Peyer's patch (tissue), 4 donors: Measurements from ENCODE around the gene POFUT1. TPM values are rescaled to one million over a fixed set of nuclear protein-coding genes. Genes with fewer than 3 reads are reported as not detected.
"Not testable (repeated sequence)": the region's sequence is repeated elsewhere in the genome, so short reads cannot be mapped to it uniquely, and the experiment has no call there.

Source experiments
- DNase-seq, 3 donors: peaks; one replicate each; pipeline ENCODE4 v3.0.0-alpha.2; 2017 to 2019
- H3K27ac ChIP-seq, 4 donors: fragments of 200-600 bp; sonication (generic); one replicate each; pipeline ENCODE4 v1.5.1; 2016 to 2019
- H3K27me3 ChIP-seq, 2 donors: fragments of 200-600 bp; sonication (generic); one replicate each; pipeline ENCODE4 v1.5.1; 2019
- H3K36me3 ChIP-seq, 3 donors: fragments of 200-600 bp; sonication (generic); one replicate each; pipeline ENCODE4 v1.5.1; 2016 to 2019
- H3K4me1 ChIP-seq, 4 donors: fragments of 200-600 bp; sonication (generic); one replicate each; pipeline ENCODE4 v1.5.1; 2016 to 2019
- H3K4me3 ChIP-seq, 4 donors: fragments of 200-600 bp; sonication (generic); 1 replicate in 3 of 4; 2 replicates in 1 of 4; pipeline ENCODE4 v1.5.1; 2016 to 2019; ENCODE audit warnings: mild to moderate bottlenecking in 1 of 4
- H3K9me3 ChIP-seq, 4 donors: fragments of 200-600 bp; sonication (generic); one replicate each; pipeline ENCODE4 v1.5.1; 2016 to 2019; ENCODE audit warnings: mild to moderate bottlenecking in 1 of 4
- POLR2A ChIP-seq, 2 donors: fragments of 450-650 bp; IDR thresholded peaks; one replicate each; pipeline ENCODE4 v1.5.1; 2017; ENCODE audit warnings: antibody characterized with exemption in 2 of 2, mild to moderate bottlenecking in 2 of 2, moderate library complexity in 2 of 2
- total RNA-seq, 4 donors: library from RNA; depleted of rRNA; stranded (reverse); fragments of >200 nt; gene quantifications; one replicate each; pipeline ENCODE4 v1.1.0, GENCODE V29; 2016
- TF ChIP-seq, protein P1 (sequence below), 6 experiments: fragments of 450-650 bp in 4 of 6; fragments of 200-600 bp in 2 of 6; sonication (generic) in 1 of 6; IDR thresholded peaks; one replicate each; pipeline ENCODE4 v1.5.1; 2017 to 2019; ENCODE audit warnings: antibody characterized with exemption in 6 of 6, mild to moderate bottlenecking in 3 of 6, moderate library complexity in 1 of 6

Gene POFUT1
- total RNA-seq, 4 donors from 2014 or later = 42.9 to 118 (median 55.7) TPM

DNA sequence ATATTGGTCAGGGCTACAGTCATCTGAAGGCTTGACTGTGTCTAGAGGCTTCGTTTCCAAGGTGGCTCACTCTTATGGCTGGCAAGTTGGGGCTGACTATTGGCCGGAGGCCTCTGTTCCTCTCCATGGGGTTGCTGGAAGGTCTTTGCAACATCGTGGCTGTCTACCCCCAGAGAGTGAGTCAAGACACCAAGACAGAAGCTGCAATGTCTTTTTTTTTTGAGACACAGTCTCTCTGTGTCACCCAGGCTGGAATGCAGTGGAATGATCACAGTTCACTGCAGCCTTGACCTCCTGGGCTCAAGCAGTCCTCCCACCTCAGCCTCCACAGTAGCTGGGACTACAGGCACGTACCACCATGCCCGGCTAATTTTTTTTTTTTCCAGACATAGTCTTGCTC is 40.4 kb downstream of the POFUT1 start:
- TF ChIP-seq, protein P1, sequence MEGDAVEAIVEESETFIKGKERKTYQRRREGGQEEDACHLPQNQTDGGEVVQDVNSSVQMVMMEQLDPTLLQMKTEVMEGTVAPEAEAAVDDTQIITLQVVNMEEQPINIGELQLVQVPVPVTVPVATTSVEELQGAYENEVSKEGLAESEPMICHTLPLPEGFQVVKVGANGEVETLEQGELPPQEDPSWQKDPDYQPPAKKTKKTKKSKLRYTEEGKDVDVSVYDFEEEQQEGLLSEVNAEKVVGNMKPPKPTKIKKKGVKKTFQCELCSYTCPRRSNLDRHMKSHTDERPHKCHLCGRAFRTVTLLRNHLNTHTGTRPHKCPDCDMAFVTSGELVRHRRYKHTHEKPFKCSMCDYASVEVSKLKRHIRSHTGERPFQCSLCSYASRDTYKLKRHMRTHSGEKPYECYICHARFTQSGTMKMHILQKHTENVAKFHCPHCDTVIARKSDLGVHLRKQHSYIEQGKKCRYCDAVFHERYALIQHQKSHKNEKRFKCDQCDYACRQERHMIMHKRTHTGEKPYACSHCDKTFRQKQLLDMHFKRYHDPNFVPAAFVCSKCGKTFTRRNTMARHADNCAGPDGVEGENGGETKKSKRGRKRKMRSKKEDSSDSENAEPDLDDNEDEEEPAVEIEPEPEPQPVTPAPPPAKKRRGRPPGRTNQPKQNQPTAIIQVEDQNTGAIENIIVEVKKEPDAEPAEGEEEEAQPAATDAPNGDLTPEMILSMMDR (IDR thresholded peaks at IDR 0.05) = no peak
- no peak for TF ChIP-seq POLR2A (IDR thresholded peaks at IDR 0.05)
- no peak overlapping the region for H3K27ac ChIP-seq
- no peaks in the 10 kb centered on the region for H3K4me1 ChIP-seq
- H3K27me3 ChIP-seq = no peaks in the 10 kb centered on the region
- no peaks in the 10 kb centered on the region for H3K9me3 ChIP-seq
- DNase-seq = no peak
- no peak overlapping the region for H3K4me3 ChIP-seq
- H3K36me3 ChIP-seq = no peaks in the 10 kb centered on the region

DNA sequence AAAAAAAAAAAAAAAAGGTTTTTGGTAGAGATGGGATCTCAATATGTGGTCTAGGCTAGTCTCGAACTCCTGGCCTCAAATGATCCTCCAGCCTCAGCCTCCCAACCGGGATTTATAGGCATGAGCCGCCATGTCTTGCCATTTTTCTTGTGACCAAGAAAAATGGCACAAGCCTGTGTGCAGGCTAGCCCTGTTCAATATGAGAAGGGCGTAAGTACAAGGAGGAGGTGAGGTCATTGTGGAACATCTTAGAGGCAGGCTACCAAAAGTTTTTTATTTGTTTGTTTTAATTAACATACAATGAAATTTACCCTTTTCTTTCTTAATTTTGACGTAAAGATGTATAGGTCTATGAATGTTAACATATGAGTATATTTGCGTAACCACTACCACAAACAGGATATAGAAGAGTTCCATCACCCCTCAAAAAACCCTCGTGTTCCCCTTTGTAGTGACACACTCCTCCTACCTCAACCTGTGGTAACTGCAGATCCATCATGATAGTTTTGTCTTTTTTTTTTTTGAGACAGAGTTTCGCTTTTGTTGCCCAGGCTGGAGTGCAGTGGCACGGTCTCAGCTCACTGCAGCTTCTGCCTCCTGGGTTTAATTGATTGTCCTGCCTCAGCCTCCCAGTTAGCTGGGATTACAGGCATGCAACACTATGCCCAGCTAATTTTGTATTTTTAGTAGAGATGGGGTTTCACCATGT is 41.5 kb downstream of the POFUT1 start:
- Histone ChIP-seq H3K4me1 (no peaks in the 10 kb centered on the region), H3K36me3 (no peaks in the 10 kb centered on the region), H3K9me3 (no peaks in the 10 kb centered on the region), H3K27me3 (no peaks in the 10 kb centered on the region), H3K27ac (no peak overlapping the region), H3K4me3 (no peak overlapping the region)
- TF ChIP-seq POLR2A (IDR thresholded peaks at IDR 0.05) = no peak
- TF ChIP-seq, protein P1 (IDR thresholded peaks at IDR 0.05) = no peak
- DNase-seq = no peak

DNA sequence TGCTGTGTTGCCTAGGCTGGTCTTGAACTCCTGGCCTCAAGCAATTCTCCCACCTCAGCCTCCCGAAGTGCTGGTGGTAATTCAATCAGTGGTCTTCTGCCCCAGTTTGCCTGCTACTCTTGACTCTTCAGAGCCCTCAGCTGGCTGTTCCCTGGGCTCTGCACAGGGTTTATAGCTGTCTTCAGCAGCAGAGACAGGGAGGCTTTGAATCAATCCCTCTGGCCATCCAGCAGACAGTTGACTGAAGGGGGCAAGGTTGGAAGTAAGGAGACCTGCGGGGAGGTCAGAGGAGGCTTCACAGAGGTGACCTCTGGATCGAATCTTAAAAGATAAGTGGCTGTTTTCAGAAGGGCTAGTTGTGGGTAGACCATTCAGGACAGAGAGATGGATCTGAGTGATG is 43.8 kb downstream of the POFUT1 start:
- H3K4me1 ChIP-seq = peaks cover 0 to 6% (median 0%) of the 10 kb centered on the region in 4 donors
- H3K4me3 ChIP-seq = no peak overlapping the region
- no peak for DNase-seq
- no peaks in the 10 kb centered on the region for H3K27me3 ChIP-seq
- no peaks in the 10 kb centered on the region for H3K36me3 ChIP-seq
- H3K9me3 ChIP-seq = no peaks in the 10 kb centered on the region
- TF ChIP-seq, protein P1 (IDR thresholded peaks at IDR 0.05) = no peak
- TF ChIP-seq POLR2A (IDR thresholded peaks at IDR 0.05) = no peak
- no peak overlapping the region for H3K27ac ChIP-seq

DNA sequence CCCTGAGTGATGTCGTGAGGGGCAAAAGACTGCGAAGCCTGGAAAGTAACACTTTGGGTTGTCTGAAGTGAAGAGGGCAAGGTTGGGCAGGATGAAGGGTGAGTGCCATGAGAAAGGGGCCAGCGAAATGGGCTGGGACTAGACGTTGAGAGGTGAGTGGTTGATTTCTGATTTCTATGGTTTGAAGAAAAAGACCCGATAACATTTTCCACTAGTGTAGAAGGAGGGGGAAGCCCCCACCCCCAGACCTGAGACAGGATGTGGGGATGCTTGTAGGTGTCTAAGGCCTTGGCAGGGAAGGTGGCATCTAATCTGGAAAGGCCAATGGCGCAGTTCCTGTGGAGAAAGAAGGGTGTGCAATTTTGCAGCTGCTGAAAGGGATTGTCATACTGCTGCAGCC is 44.5 kb downstream of the POFUT1 start:
- H3K9me3 ChIP-seq = no peaks in the 10 kb centered on the region
- no peak for DNase-seq
- H3K4me3 ChIP-seq = no peak overlapping the region
- TF ChIP-seq, protein P1 (IDR thresholded peaks at IDR 0.05) = no peak
- no peak for TF ChIP-seq POLR2A (IDR thresholded peaks at IDR 0.05)
- H3K36me3 ChIP-seq = no peaks in the 10 kb centered on the region
- no peak overlapping the region for H3K27ac ChIP-seq
- peaks cover 0 to 6% (median 0%) of the 10 kb centered on the region in 4 donors for H3K4me1 ChIP-seq
- no peaks in the 10 kb centered on the region for H3K27me3 ChIP-seq

DNA sequence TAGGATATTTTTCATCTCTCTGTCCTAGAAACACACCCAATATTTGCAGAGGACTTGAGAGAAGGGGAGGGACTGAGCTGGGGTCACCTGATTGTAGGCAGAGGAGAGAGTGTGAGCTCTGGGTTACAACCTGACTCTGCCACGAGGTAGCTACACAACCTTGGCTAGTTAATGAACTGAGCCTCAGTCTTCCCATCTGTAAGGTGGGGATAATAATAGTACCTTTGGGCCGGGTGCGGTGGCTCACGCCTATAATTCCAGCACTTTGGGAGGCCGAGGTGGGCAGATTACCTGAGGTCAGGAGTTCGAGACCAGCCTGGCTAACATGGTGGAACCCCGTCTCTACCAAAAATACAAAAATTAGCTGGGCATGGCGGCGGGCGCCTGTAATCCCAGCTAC is 53.3 kb downstream of the POFUT1 start:
- DNase-seq, H3K4me1 ChIP-seq, H3K36me3 ChIP-seq, H3K4me3 ChIP-seq, H3K27ac ChIP-seq, H3K9me3 ChIP-seq, H3K27me3 ChIP-seq: not testable (repeated sequence)

DNA sequence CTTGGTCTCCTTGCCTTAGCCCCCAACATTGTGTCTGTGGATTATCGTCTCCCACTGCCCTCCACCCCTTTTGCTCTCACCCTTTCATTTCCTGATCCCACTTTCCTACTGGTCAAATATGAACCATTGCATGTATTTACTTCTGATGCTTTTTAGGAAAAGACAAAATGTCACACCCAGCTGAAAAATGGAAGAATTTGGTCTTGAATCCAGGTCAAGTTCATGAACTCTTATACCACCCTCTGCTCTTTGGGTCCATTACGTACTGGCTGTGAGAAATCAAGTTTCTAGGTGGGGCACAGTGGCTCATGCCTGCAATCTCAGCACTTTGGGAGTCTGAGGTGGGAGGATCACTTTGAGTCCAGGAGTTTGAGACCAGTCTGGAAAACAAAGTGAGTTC is 54.0 kb downstream of the POFUT1 start:
- H3K27me3 ChIP-seq = no peaks in the 10 kb centered on the region
- no peaks in the 10 kb centered on the region for H3K4me1 ChIP-seq
- TF ChIP-seq, protein P1 (IDR thresholded peaks at IDR 0.05) = no peak
- TF ChIP-seq POLR2A (IDR thresholded peaks at IDR 0.05) = no peak
- H3K9me3 ChIP-seq = no peaks in the 10 kb centered on the region
- no peak overlapping the region for H3K4me3 ChIP-seq
- no peaks in the 10 kb centered on the region for H3K36me3 ChIP-seq
- H3K27ac ChIP-seq = no peak overlapping the region
- no peak for DNase-seq
